HG03342 (cell line): Measurements from ENCODE around the gene NRIP1.

ENCODE experiments used
- ATAC-seq: cut with Tn5 transposase; IDR thresholded peaks from one replicate; pipeline ENCODE4 v1.9.1; 2021; ENCODE audit warnings: mild to moderate bottlenecking, moderate library complexity; ENCODE audit not compliant: unreplicated experiment

NRIP1 gene

DNA sequence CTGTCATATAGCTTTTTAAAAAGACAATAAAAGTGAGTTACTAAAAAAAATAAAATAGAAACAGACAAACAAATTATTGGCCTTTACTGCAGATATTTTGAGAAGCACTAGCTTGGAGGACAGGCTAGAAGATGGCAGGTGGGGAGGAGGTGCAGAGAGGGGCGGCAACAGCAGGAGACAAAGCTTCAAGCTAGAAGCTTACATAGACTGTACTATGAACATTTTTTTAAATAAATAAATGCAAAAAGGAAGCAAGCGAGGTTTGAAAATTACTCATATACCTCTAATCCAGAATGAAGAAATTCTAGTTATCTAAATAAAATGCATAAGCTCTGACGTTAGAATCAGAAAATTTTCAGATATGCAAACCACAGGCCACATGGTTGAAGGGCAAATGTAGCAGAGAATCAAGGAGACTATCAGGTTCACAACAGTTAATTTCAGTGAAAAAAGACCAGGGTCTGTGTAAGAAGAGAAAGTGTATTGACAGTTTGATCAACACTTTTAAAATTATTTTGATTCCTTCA lies 54.9 kb downstream of the NRIP1 start:
- no peak for ATAC-seq

DNA sequence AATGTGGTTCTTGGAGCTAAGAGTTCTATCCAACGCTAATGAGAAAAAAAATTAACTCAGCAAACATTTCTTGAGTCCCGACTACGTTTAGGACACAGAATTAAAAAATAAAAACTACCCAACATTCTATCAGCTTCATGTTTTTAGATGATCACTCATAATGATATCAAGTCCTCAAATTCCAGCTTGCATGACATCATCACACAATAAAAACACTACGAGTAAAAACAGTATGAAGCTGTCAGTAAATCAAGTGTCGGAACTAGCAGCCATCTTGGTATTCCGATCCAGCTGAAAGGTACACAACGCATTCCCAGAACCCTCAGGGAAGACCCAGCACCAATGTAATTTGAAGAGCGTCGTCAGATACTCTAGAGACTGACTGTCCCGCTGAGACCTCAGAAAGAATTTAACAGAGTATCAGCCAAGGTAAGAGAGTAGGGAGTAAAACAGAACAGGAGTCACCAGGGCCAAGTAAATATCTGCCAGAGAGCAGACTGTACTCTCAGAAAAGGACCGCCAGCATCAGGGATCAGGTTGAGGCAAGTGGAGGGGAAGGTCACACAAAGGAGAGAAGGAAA lies 57.0 kb downstream of the NRIP1 start:
- ATAC-seq, result no peak

DNA sequence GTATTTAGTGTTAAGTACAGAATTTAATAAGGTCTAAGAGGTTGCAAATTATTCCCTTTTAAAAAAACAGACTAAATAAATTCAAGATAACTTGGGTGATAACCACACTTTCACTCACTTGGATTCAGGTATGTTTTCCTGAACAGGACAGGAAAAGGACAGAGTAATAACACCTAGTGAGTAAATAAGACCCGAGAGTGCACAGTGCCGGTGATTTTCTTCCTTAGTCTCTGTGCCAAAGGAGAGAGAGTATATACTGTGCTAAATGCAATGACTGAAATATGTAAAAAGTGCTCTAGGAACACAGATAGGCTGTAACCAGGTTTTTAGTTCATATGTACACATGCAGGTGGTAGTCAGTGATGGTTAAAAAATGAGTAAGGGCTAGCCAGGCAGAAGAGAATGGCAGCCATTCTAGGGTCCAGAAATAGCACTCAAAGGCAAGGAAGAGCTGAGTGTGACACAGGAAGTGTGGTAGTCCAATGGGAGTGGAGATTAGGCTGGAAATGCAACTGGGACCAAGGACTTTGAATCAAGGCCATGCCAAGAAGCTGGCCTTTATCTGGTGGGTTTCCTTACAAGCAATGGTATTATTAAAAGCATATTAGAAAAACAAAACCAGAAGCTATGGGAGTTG lies 58.1 kb downstream of the NRIP1 start:
- ATAC-seq, result no peak

DNA sequence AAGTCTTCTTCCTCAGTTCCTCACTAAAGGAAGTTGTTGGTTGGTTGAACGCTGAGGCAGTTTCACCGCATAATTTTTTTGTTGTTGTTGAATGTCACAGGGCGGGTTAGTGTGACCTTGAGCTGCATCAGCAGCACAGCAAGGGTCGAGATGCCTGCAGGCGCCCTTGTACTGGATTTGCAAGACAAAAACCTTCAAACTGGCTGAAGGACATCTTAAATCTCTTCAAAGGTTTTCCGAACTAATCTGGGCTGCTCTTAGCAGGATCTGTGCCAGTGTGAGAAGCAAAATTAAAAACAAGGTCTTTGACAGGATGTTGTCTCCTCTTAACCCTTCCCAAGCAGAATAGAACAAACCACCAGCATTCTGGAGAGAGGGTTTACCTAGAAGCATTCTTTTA lies 59.4 kb downstream of the NRIP1 start:
- no peak for ATAC-seq

DNA sequence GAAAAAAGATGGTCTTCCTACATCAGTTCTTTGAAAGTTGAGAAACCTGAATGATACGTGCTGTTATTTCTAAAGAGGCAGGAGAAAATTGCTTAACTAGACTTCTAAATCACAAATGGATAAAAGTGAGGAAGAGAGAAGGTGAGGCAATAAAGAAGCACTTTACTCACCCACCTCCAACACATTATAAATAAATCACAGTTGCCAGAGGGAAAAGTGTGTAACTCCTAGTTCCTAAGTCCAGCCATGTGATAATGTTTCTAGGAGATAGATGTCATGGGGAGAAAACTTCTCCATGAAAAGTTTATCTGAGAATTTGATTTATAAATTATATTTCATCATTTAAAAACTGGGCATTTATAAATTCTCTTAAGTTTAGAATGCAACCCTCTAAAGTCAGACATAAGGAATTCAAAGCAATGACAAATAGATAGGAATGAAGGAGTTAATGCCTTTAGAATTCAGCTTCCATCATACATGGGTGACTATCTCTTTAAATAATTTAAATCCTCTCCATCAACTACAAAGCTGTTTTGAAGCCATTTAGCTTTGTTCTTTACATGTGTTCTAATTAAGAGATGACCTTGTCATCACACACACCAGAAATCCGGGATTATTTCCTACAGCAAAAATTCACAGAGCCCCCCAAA lies 60.0 kb downstream of the NRIP1 start:
- ATAC-seq, result no peak

DNA sequence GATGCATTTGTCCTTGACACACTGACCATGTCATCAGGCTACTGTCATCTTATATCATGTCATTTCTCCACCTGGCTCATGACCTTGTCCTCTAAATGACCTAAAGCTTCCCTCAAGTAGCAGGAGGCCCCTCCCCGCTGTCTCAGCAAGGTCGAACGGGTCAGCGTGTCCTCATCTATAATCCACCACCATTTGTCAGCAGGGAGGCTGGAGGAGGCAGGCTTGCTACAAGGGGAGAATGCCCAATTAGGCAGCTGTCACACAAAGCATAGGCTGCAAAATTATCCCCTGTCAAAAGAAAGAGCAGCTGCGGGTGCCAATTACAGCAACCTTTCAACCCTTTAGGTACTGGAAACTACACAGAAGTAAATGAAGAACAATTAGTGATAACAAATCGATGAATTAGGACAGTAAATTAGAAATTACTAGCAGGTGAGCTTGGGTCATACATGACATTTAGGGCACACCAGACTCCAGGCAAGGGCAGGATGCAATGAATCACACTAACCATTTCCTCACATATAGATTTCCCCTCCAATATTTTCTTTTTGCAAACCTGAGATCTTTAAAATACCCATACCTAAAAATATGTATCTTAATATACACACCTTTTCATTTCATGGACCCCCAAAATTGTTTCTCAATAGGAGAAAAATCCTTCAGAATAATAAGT lies 61.2 kb downstream of the NRIP1 start:
- no peak for ATAC-seq

DNA sequence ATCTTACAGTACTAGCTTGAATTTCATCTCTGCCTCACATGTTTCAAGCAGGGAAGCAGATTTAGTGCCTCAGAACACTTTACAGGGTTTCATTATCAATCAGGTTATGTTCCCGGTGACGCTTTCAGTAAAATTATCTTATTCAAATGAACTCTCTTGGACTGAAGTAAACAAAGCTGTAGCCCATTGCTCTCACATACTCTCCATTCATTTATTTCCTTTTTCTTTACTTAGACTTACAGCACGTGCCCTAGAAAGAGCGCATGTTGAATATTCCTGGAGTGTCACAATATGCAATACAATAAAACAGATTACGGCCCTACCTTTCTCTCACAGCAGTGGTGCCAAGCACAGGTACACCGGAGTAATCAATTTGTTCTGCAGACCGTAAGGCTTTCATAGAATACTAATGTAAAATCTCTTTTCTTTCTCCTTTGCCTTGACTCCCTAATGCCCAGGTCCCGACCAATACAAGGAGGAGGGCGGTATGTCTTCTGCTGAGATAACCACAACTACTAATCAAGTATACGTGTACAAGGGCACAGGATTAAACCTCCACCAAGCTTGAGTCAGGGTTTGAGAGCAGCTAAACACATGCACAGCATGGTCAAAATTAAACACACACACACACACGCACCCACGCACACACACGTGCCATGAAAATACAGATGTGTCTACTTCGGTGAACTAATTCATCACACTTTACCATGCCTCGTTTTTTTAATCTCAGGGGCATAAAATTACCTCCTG lies 62.8 kb downstream of the NRIP1 start:
- peak; percentile 86 for ATAC-seq

DNA sequence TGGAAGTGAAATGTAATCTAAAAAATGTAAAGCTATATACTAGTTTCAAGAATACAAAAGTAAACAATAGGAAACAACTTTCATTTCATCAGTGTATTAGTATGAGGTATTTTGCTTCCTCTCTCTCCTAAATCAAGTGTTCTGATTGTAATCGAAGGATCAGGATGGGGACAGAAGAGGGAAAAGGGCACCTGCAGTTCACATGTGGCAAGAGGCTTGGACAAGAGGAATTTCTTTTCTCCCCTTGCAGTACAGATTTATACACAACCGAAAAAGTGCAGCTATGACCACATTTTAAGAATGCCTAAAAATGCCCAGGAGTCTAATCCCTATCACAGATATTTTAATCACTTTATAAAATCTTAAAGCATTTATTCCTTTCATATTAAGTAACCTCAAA lies 63.7 kb downstream of the NRIP1 start:
- ATAC-seq, result no peak

DNA sequence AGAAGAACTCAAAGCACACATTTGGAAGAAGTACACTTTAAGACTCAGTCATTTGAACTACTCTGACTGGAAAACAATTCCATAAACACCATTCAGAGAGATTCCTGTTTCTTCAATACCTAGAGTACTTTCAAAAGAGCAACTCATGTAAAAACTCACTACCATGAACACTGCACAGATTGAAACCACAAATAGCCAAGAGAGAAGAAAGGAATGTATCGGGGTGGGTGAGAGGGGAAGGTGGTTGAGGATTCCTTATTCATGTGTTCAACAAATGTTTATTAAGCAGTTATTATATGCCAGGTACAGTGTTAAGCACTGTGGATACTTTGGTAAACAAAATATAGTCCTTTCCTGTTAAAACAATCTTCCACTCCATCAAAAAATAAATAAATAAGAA lies 64.7 kb downstream of the NRIP1 start:
- ATAC-seq, result no peak

DNA sequence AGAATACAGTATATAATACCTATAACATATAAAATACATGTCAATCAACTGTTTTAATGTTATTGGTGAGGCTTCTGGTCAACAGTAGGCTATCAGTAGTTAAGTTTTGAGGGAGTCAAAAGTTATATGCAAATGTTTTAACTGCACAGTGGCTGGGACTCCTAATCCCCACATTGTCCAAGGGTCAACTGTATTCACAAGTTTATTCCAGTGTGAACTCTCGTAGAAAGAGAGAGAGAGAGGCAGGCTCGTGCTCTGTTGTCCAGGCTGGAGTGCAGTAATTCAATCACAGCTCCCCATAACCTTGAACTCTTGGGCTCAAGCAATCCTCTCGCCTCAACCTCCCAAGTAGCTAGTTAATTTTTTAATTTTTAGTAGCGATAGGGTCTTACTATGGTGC lies 66.0 kb downstream of the NRIP1 start:
- ATAC-seq, result no peak

DNA sequence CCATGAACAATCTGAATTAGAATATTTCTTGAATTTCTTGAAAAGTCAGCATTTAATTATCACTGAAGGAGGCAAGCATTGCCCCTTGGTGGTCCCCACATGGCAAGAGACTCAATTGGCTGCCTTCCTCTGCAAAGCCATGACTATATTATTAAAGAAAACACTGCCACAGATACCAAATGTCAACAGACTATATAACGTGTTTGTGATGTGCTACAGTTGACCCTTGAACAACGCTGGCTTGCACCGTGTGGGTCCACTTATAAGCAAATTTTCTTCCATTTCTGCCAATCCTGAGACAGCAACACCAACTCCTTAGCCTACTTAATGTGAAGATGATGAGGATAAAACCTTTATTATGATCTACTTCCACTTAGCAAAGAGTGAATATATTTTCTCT lies 66.5 kb downstream of the NRIP1 start:
- ATAC-seq, result no peak

DNA sequence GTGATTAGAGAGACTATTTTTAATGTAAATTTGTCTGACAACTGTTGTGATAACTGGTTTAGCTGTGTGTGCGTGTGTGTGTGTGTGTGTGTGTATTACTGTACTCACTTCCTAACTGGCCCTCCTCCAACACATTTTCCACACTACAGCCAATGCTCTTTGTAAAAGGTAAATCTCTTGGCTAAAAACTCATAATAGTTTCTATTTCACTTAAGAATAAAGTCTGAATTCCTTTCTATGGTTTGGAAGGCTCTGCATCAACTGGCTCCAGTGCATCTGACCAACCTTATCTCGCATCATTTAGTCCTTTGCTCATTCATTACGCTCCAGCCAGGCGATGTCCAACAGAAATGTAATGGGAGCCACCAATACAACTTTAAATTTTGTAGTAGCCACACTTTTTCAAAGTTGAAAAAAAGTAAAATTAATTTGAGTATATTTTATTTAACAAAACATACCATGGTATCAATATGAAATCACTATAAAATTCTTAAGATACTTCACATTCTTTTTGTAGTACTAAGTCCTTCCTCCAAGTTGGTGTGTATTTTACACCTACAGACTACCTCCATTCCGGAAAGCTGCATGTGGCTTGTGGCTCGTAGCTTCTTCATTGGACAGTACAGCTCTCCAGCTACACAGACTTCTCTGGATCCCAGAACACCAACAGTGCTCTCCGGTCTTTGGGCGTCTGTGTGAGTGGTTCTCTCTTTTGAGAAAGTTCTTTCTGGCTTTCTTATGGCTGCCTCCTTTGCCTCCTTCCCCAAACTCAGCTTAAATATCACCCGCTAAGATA lies 68.9 kb downstream of the NRIP1 start:
- no peak for ATAC-seq

DNA sequence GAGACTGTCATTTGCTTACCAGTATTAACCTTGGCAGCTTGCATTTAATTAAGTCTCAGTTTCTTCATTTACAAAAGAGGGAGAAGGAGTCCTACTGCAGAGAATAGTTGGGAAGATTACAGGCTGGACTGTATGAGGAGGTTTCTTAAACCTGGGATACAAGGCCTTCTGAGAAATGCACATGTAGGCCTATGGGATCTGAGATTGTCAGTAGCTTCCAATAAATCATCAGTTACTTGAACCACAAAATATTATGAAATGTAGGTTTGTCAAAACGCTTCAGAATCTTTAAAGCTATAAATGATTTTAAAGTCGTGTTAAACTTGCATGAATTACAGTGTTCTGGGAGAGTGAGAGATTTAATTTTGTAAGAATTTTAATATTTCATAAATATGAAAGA lies 69.6 kb downstream of the NRIP1 start:
- no peak for ATAC-seq

DNA sequence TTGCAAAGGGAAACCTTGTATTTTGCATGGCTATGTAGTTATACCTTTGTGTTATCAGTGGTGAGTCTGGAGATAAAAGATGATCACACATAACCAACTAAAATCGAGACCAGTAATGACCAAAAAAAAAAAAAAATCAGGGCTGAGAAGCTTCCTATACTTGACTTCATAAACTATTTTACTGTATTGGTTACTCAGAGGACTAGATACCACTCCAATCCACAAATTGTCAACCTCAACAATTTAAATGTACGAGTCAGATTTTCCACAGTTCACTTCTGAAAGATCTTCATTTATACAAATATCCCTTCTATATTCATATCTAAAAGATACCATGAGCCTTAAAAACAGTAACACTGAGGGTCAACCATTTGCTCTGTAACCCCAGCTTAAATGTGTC lies 71.7 kb downstream of the NRIP1 start:
- no peak for ATAC-seq

DNA sequence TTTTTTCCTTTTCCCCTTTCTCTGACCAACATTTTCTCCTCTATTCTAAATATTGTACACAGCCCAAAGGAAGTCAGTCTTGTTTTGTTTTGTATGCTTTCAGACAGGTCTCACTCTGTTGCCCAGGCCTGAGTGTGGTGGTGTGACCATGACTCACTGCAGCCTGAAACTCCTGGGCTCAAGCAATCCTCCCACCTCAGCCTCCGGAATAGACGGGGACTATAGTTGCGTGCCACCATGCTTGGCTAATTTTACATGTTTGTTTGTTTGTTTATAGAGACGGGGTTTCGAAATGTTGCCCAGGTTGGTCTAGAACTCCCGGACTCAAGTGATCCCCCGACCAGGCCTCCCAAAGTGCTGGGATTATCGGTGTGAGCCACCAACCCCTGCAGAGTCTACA lies 72.8 kb downstream of the NRIP1 start:
- ATAC-seq, result no peak

DNA sequence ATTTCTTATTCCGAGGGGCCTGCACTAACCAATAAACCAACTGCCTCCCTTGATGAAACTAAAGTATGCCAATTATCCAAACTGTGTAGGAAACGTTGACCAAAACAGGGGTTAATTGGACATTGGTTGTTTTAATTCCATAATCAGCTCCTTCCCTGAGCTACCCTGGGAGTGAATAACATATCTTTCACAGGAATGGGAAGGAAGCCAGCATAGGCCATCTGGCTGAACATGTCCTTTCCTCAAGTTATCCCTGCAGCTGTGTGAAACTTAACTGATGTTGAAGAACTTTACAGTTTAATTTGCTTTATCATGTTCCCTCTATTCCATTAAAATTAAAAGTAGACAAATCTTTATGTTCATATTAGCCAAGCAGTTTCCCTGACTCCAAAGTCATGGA lies 75.4 kb downstream of the NRIP1 start:
- no peak for ATAC-seq

DNA sequence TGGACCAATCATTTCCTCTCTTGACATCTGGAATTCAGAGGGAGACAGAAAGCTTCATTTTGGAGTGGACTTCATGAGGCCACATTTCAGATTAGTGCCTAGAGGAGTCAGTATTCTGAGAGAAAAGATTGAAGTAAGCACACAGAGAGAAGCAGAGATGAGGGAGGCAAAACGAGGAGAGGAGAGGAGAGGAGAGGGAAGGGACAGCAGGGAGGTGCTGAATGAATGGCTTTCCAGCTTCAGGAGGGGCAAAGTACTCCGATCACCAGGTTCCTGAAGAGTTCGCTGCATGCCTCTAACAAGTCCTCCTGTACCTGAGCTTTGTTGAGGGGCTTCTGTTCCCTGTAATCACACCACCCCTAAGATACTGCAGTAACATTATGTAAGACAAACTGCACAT lies 76.0 kb downstream of the NRIP1 start:
- ATAC-seq, result no peak

DNA sequence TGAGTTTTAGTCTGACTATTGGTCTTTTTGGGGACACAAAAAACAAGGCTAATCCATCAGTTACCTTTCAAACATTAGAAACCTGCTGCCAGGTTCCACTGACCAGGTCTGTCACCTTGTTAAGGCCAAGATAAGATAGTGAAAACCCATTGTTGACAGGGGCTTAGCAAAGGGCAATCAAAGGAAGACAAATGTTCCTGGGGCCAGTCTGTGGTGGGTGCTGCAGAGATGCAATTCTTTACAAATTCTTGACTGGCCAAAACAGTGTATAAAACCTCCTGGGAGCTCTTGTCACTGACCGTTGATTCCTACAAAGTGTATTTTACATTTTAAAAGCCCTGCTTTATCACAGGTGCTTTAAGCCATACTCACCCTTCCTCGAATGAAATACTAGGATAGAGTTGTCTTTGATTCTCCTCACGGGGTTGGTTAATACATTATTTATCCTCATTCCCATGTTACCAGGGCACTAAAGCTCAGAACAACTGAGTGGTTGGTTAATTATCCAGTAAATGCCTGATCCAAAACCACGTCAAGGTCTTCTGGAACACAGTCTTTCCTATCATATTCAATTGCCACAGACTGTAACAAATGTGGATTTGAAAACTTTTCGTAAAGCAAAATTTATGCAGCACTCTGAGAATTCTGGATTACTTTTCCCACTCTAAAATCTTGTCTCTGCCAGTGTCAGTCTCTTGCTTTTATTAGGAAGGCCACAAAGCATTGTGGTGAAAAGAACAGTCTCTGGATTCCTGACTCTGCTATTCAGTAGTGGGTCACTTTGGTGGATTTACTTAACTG lies 77.2 kb downstream of the NRIP1 start:
- no peak for ATAC-seq

DNA sequence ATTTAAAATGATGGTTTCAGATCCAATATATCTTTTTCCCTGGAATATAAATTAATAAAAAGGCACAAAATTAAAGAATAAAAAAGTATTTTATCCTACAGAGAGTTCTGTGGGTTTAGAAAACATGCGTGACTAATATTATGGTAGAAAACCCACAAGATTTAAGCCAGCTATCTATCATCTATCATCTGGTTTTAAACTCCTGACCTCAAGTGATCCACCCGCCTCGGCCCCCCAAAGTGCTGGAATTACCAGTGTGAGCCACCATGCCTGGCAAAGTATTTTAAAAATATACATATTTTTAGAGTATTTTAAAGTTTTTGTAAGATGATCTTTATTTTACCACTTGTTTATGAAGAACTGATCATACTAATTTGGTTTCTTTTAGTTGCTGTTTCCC lies 79.5 kb downstream of the NRIP1 start:
- ATAC-seq, result no peak

DNA sequence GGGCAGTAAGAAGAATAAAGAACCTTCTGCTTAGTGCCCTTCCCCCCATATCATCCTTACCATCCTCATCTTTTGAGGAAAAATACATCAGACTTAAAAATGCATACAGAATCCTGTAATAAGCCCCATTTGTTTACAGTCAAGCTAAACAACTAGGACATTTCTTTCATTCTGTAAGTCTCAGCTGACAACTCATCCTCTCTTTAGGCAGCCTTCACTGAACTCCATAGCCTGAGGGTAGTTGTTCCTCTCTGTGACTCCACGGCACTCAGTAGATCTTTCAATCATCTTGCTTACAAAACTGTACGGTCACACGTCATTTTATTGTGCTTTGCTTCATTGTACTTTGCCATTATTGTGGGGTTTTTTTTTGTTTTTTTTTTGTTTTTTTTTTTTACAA lies 82.5 kb downstream of the NRIP1 start:
- no peak for ATAC-seq
